OCI-LY7 (cell line): ENCODE results near the gene MALL. TPM values are rescaled to one million over a fixed set of nuclear protein-coding genes. Genes with fewer than 3 reads are reported as not detected.

Source experiments
- BruUV-seq: library from RNA; stranded (reverse); fragments of 400-500 nt; replicated peaks from 2 replicates; lab custom pipeline; 2021; lab: Mats Ljungman, UMichigan
- CTCF ChIA-PET: fragments of 300-600 bp; sonication (Branson Sonifier 250); formaldehyde crosslinking; loops from one replicate; lab custom pipeline; 2022; ENCODE audit warnings: antibody characterized with exemption; ENCODE audit not compliant: unreplicated experiment; lab: Charles Lee
- POLR2A ChIA-PET: fragments of 300-600 bp; sonication (Branson Sonifier 250); formaldehyde crosslinking; loops from one replicate; lab custom pipeline; 2022; ENCODE audit warnings: antibody characterized with exemption; lab: Charles Lee
- DNase-seq: peaks from one replicate; pipeline ENCODE4 v3.0.0-alpha.2; 2015; ENCODE audit warnings: low spot score
- H2AFZ ChIP-seq: fragments of 200-600 bp; sonication (generic), shearing (Covaris generic); 2 replicates; pipeline ENCODE4 v1.6.1; 2014; ENCODE audit warnings: mild to moderate bottlenecking, antibody characterized with exemption, low read length, moderate library complexity
- H3K27ac ChIP-seq: fragments of 200-600 bp; sonication (generic); 2 replicates; pipeline ENCODE4 v1.5.1; 2014; ENCODE audit warnings: mixed run types, low read depth, mild to moderate bottlenecking, moderate library complexity, low read length, inconsistent platforms; ENCODE audit not compliant: poor library complexity, severe bottlenecking
- H3K36me3 ChIP-seq: fragments of 200-600 bp; sonication (generic); 2 replicates; pipeline ENCODE4 v1.6.1; 2014; ENCODE audit warnings: mild to moderate bottlenecking, antibody characterized with exemption, low read length, moderate library complexity, mixed read lengths; ENCODE audit not compliant: insufficient read depth
- H3K4me1 ChIP-seq: fragments of 200-600 bp; sonication (generic); 2 replicates; pipeline ENCODE4 v1.5.1; 2014; ENCODE audit warnings: mild to moderate bottlenecking, low read length; ENCODE audit not compliant: insufficient read depth, poor library complexity, severe bottlenecking
- H3K4me2 ChIP-seq: fragments of 200-600 bp; sonication (generic); 2 replicates; pipeline ENCODE4 v1.6.1; 2014; ENCODE audit warnings: mild to moderate bottlenecking, low read length
- H3K4me3 ChIP-seq: fragments of 200-600 bp; sonication (generic); 2 replicates; pipeline ENCODE4 v1.5.1; 2014; ENCODE audit warnings: mild to moderate bottlenecking, low read depth, low read length; ENCODE audit not compliant: poor library complexity, severe bottlenecking
- H3K79me2 ChIP-seq: fragments of 200-600 bp; sonication (generic); 2 replicates; pipeline ENCODE4 v1.6.1; 2016; ENCODE audit warnings: low read depth, mild to moderate bottlenecking, low read length, moderate library complexity, mixed read lengths; ENCODE audit not compliant: insufficient read depth
- H3K9me2 ChIP-seq: fragments of 200-600 bp; sonication (generic); 2 replicates; pipeline ENCODE4 v1.6.1; 2016; ENCODE audit warnings: mild to moderate bottlenecking, low read length, mixed read lengths; ENCODE audit not compliant: insufficient read depth
- H3K9me3 ChIP-seq: fragments of 200-600 bp; sonication (generic); 2 replicates; pipeline ENCODE4 v1.6.1; 2014; ENCODE audit warnings: mild to moderate bottlenecking, mixed run types, low read length, mixed read lengths
- H4K20me1 ChIP-seq: fragments of 200-600 bp; sonication (generic); 2 replicates; pipeline ENCODE4 v1.6.1; 2014; ENCODE audit warnings: mild to moderate bottlenecking, antibody characterized with exemption, low read length, moderate library complexity, mixed read lengths; ENCODE audit not compliant: insufficient read depth
- CTCF ChIP-seq: fragments of 200-600 bp; sonication (generic); conservative IDR thresholded peaks from 2 replicates; pipeline ENCODE4 v1.5.1; 2014; ENCODE audit warnings: mild to moderate bottlenecking, antibody characterized with exemption, low read length, moderate library complexity, mixed read lengths
- EZH2phosphoT487 ChIP-seq: fragments of 200-600 bp; sonication (generic); IDR thresholded peaks from 2 replicates; pipeline ENCODE4 v1.6.1; 2018; ENCODE audit warnings: low read depth, borderline replicate concordance, mild to moderate bottlenecking, mixed run types, antibody characterized with exemption, low read length, moderate library complexity, mixed read lengths
- intact Hi-C: fragments of 100-400 bp; cut with micrococcal nuclease; formaldehyde crosslinking; loops from one replicate; pipeline ENCODE4 v1.10.0; 2022; ENCODE audit not compliant: unreplicated experiment
- total RNA-seq, 2 experiments: library from RNA; depleted of rRNA in 1 of 2; stranded (reverse); fragments of >200 nt in 1 of 2; shearing (Covaris generic) in 1 of 2; gene quantifications; 2 replicates each; pipeline ENCODE4 v1.2.3, GENCODE V29; 2014 to 2022

MALL gene
- total RNA-seq, 2 experiments from 2014 or later, result not detected

GRCh38 chr2:110121052-110121334, 5.4 kb upstream of the MALL start:
- Histone ChIP-seq H3K9me2 (no peaks in the 10 kb centered on the region), H4K20me1 (no peaks in the 10 kb centered on the region), H3K4me3 (no peak overlapping the region), H3K4me1 (no peaks in the 10 kb centered on the region), H3K36me3 (no peaks in the 10 kb centered on the region), H3K27ac (no peak overlapping the region), H2AFZ (no peak overlapping the region), H3K9me3 (no peaks in the 10 kb centered on the region), H3K79me2 (no peaks in the 10 kb centered on the region), H3K4me2 (no peak overlapping the region)
- no peak for DNase-seq
- CTCF ChIA-PET, result no interaction called here
- no TSS peak for BruUV-seq
- intact Hi-C loops, result no loop called here
- POLR2A ChIA-PET, result no interaction called here
- TF ChIP-seq CTCF (no peak), EZH2phosphoT487 (no peak)

- ChIA-PET POLR2A (no interaction called here), CTCF (no interaction called here)
- Histone ChIP-seq H3K27ac (no peak overlapping the region), H3K4me1 (no peaks in the 10 kb centered on the region), H4K20me1 (no peaks in the 10 kb centered on the region), H3K4me2 (no peak overlapping the region), H3K9me2 (no peaks in the 10 kb centered on the region), H2AFZ (no peak overlapping the region), H3K4me3 (no peak overlapping the region), H3K36me3 (no peaks in the 10 kb centered on the region), H3K9me3 (no peaks in the 10 kb centered on the region), H3K79me2 (no peaks in the 10 kb centered on the region)
- no TSS peak for BruUV-seq
- no peak for DNase-seq
- intact Hi-C loops, result no loop called here
- TF ChIP-seq EZH2phosphoT487, result no peak
- no peak for TF ChIP-seq CTCF
Observed at GRCh38 chr2:110120171-110121051, 4.8 kb upstream of the MALL start.

GRCh38 chr2:110116033-110116710, 550 bp upstream of the MALL start:
- TF ChIP-seq EZH2phosphoT487 (no peak), CTCF (0 out of 2 replicates have a peak, but pooled peaks have one; percentile 24)
- CTCF ChIA-PET, result no interaction called here
- H3K4me2 ChIP-seq, result no peak overlapping the region

More at GRCh38 chr2:110116033-110116710, 550 bp upstream of the MALL start:
- intact Hi-C loops, result no loop called here
- no peaks in the 10 kb centered on the region for H3K36me3 ChIP-seq
- no peaks in the 10 kb centered on the region for H4K20me1 ChIP-seq
- DNase-seq, result no peak
- POLR2A ChIA-PET, result no interaction called here
- H3K4me3 ChIP-seq, result no peak overlapping the region
- no peaks in the 10 kb centered on the region for H3K9me3 ChIP-seq
- no peaks in the 10 kb centered on the region for H3K79me2 ChIP-seq
- H3K27ac ChIP-seq, result no peak overlapping the region
- H2AFZ ChIP-seq, result no peak overlapping the region
- H3K9me2 ChIP-seq, result no peaks in the 10 kb centered on the region
- H3K4me1 ChIP-seq, result no peaks in the 10 kb centered on the region
- no TSS peak for BruUV-seq
